GM20431 (cell line): Measurements from ENCODE around the gene ZNF394.
"Not testable (repeated sequence)": the region's sequence is repeated elsewhere in the genome, so short reads cannot be mapped to it uniquely, and the experiment has no call there.

Source experiments
- in situ Hi-C: fragments of 300-500 bp; cut with MseI, MboI; formaldehyde crosslinking; loops from one replicate; pipeline ENCODE4 v1.15.0; 2020; ENCODE audit warnings: low sequenced_read_pairs; ENCODE audit not compliant: unreplicated experiment

ZNF394 gene

GRCh38 chr7:99499721-99500636 is at the start of gene ZNF394:
ZNF394 (minus strand) TSS chr7:99500281; CDS start chr7:99500093, 188 bp downstream.
- in situ Hi-C loops = no loop called here

- in situ Hi-C loops = not testable (repeated sequence)
Measured at GRCh38 chr7:99549545-99549944, 49.5 kb upstream of the ZNF394 start.

- in situ Hi-C loops = not testable (repeated sequence)
Measured at GRCh38 chr7:99545308-99545707, 45.2 kb upstream of the ZNF394 start.

- in situ Hi-C loops = no loop called here
Measured at GRCh38 chr7:99543916-99544315, 43.8 kb upstream of the ZNF394 start.

- in situ Hi-C loops = no loop called here
Measured at GRCh38 chr7:99543081-99543671, 43.1 kb upstream of the ZNF394 start.

GRCh38 chr7:99541212-99541611 is 41.1 kb upstream of the ZNF394 start:
- in situ Hi-C loops = no loop called here

GRCh38 chr7:99540542-99540941 is 40.5 kb upstream of the ZNF394 start:
- in situ Hi-C loops = no loop called here

- in situ Hi-C loops = no loop called here
Measured at GRCh38 chr7:99539213-99539811, 39.2 kb upstream of the ZNF394 start.

- in situ Hi-C loops = no loop called here
Measured at GRCh38 chr7:99535667-99536066, 35.6 kb upstream of the ZNF394 start.

- in situ Hi-C loops = no loop called here
Measured at GRCh38 chr7:99531354-99531765, 31.3 kb upstream of the ZNF394 start.

- in situ Hi-C loops = no loop called here
Measured at GRCh38 chr7:99525713-99526440, 25.8 kb upstream of the ZNF394 start.

GRCh38 chr7:99521399-99521798 is 21.3 kb upstream of the ZNF394 start:
- in situ Hi-C loops = no loop called here

GRCh38 chr7:99514050-99514449 is 14.0 kb upstream of the ZNF394 start:
- in situ Hi-C loops = no loop called here

GRCh38 chr7:99505324-99505662 is 5.2 kb upstream of the ZNF394 start:
- in situ Hi-C loops = no loop called here

GRCh38 chr7:99504603-99505323 is 4.7 kb upstream of the ZNF394 start, which contains the start of gene ZKSCAN5:
ZKSCAN5 (plus strand) TSS chr7:99504662; CDS start chr7:99506045, 1,383 bp downstream.
- in situ Hi-C loops = no loop called here

- in situ Hi-C loops = no loop called here
Measured at GRCh38 chr7:99504281-99504602, 4.2 kb upstream of the ZNF394 start.

- in situ Hi-C loops = not testable (repeated sequence)
Measured at GRCh38 chr7:99501236-99501635, 1.2 kb upstream of the ZNF394 start.

GRCh38 chr7:99500637-99501009 is 542 bp upstream of the ZNF394 start:
- in situ Hi-C loops = no loop called here

- in situ Hi-C loops = no loop called here
Measured at GRCh38 chr7:99499371-99499720, 735 bp downstream of the ZNF394 start.

- in situ Hi-C loops = no loop called here
Measured at GRCh38 chr7:99498546-99498944, 1.5 kb downstream of the ZNF394 start.
